Measurements from ENCODE around the gene ADNP2. TPM values are rescaled to one million over a fixed set of nuclear protein-coding genes. Genes with fewer than 3 reads are reported as not detected.

ADNP2 gene
- total and polyA plus RNA-seq, 2 of the 13 experiments (the other 11 are each of a cell fraction or from before 2014, with no cell fraction given): 10.8 to 25.5 TPM

DNA sequence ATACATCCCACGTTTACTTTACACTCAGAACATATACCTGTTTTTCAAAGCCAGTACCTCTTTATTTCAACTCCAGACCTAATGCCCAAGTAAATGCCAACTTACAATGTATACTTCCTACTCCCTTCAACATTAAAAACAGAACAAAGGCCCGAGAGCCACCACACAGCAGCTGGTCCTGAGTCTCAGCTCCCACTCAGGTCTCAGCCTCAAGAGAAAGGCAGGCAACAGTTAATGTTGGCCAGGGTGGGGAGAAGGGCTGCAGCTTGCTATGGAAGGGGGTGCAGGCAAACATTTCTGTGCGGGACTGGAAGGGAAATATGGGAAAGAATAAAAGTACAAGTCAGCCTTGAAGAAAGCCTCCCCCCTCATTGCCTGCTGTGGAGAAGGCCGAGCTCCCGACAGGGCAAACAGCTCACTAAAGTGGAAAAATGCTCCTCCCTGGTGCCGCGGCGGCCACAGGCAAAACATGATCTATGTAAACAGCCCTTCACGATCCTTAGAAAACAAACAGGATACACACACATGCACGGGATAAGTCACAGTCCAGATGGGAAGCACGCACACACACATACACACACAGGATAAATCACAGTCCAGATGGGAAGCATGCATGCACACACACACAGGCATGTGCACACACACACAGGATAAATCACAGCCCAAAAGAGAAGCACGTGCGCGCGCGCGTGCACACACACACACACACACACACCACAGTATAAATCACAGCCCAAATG is 67.4 kb downstream of the ADNP2 start:
- intact Hi-C loops (cut with micrococcal nuclease; ENCODE audit: unreplicated experiment) (no loop called here), in situ Hi-C loops (cut with HindIII; ENCODE audit: extremely low pct_ligation_motif_present, low pct_unique_long_range_greater_than_20kb) (no loop called here)
- Histone ChIP-seq H3K27me3 (ENCODE audit: control insufficient read depth in 1 of 2, insufficient read depth in 2 of 2, low read length in 2 of 2) (no peaks in the 10 kb centered on the region), H4K20me1 (ENCODE audit: insufficient read depth, low read length) (no peaks in the 10 kb centered on the region), H3K4me2 (ENCODE audit: low read depth, low read length) (no peak overlapping the region), H3K27ac (ENCODE audit: extremely low read length, insufficient read depth, low read length) (no peak overlapping the region), H3K9ac (ENCODE audit: insufficient read depth, low read depth, low read length) (no peak overlapping the region), H3K36me3 (replicated peaks in 1 of 2; ENCODE audit: control insufficient read depth in 1 of 2, insufficient read depth in 2 of 2, low read length in 2 of 2) (no peaks in the 10 kb centered on the region), H3K4me3 (replicated peaks in 1 of 3; ENCODE audit: insufficient read depth in 1 of 3, low read depth in 2 of 3, low read length in 3 of 3) (no peak overlapping the region), H3K9me3 (ENCODE audit: low read length) (no peaks in the 10 kb centered on the region), H2AFZ (ENCODE audit: low read length) (no peak overlapping the region), H3K4me1 (ENCODE audit: insufficient read depth, low read length) (peaks cover 3% of the 10 kb centered on the region), H3K79me2 (ENCODE audit: insufficient read depth, low read length) (no peaks in the 10 kb centered on the region)
- 89% methylated on average over 17 of the region's 17 CpGs for WGBS (ENCODE audit: low lambda C conversion rate)
- FAIRE-seq (no peak), DNase-seq (ENCODE audit: low spot score) (peak; percentile 8), ATAC-seq (no peak)
- TF ChIP-seq, protein P1, sequence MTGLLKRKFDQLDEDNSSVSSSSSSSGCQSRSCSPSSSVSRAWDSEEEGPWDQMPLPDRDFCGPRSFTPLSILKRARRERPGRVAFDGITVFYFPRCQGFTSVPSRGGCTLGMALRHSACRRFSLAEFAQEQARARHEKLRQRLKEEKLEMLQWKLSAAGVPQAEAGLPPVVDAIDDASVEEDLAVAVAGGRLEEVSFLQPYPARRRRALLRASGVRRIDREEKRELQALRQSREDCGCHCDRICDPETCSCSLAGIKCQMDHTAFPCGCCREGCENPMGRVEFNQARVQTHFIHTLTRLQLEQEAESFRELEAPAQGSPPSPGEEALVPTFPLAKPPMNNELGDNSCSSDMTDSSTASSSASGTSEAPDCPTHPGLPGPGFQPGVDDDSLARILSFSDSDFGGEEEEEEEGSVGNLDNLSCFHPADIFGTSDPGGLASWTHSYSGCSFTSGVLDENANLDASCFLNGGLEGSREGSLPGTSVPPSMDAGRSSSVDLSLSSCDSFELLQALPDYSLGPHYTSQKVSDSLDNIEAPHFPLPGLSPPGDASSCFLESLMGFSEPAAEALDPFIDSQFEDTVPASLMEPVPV (CRISPR knock-in tag; IDR thresholded peaks at IDR 0.05): no peak
- TF ChIP-seq ZNF33B (CRISPR knock-in tag; IDR thresholded peaks at IDR 0.05): no peak
- TF ChIP-seq, protein P2, sequence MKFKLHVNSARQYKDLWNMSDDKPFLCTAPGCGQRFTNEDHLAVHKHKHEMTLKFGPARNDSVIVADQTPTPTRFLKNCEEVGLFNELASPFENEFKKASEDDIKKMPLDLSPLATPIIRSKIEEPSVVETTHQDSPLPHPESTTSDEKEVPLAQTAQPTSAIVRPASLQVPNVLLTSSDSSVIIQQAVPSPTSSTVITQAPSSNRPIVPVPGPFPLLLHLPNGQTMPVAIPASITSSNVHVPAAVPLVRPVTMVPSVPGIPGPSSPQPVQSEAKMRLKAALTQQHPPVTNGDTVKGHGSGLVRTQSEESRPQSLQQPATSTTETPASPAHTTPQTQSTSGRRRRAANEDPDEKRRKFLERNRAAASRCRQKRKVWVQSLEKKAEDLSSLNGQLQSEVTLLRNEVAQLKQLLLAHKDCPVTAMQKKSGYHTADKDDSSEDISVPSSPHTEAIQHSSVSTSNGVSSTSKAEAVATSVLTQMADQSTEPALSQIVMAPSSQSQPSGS (CRISPR knock-in tag; IDR thresholded peaks at IDR 0.05): no peak
- TF ChIP-seq ZSCAN25 (CRISPR knock-in tag; IDR thresholded peaks at IDR 0.05): no peak
- TF ChIP-seq NFRKB (IDR thresholded peaks at IDR 0.05): no peak
- ChIA-PET POLR2A (no interaction called here), CTCF (ENCODE audit: low intra/inter-chr PET ratio, low total read pairs) (no interaction called here)
- BruUV-seq (replicated peaks): no TSS peak
